Measurements from ENCODE around the gene ODAD3. TPM values are rescaled to one million over a fixed set of nuclear protein-coding genes. Genes with fewer than 3 reads are reported as not detected.

Gene ODAD3
- total RNA-seq (0.27 and 0.62 TPM in 2 replicates), polyA plus RNA-seq (0.18 and 0.69 TPM in 2 replicates), polyA minus RNA-seq (0.17 and 0.29 TPM in 2 replicates)
- 0.54 TPM for total RNA-seq (2013)

- peak within 1 kb of the TSS; percentile 76 to 95 (median 80) for H3K4me3 ChIP-seq (ENCODE audit: control extremely low read depth in 1 of 5, extremely low read depth in 1 of 5, insufficient read depth in 1 of 5, low read depth in 2 of 5, low read length in 4 of 5)
- H3K9ac ChIP-seq (ENCODE audit: low read length), result peak within 1 kb of the TSS; percentile 95
- H3K4me1 ChIP-seq (ENCODE audit: control insufficient read depth in 2 of 2, insufficient read depth in 2 of 2, low read length in 2 of 2), result peaks cover 27 to 40% of the 10 kb centered on the region in 2 donors
- 1% methylated on average over 50 of the region's 53 CpGs for WGBS (ENCODE audit: insufficient coverage)
- intact Hi-C loops (cut with micrococcal nuclease), result loop anchor here (1.0 to 5.0 kb wide), 7 partner anchors 13 to 147 kb away; partner anchors contain the start of genes CCDC159, SWSAP1, TMEM205 and ZNF653
- peak within 1 kb of the TSS; percentile 97 for H3K4me2 ChIP-seq (replicated peaks; ENCODE audit: low read depth, low read length, poor library complexity, severe bottlenecking)
- peaks cover 0 to 23% of the 10 kb centered on the region in 2 experiments for H3K36me3 ChIP-seq (replicated peaks in 1 of 2; ENCODE audit: control extremely low read depth in 1 of 2, control insufficient read depth in 1 of 2, extremely low read depth in 1 of 2, insufficient read depth in 2 of 2, low read length in 1 of 2)
- Mint-ChIP-seq H3K27me3 (no peaks in the 10 kb centered on the region), H3K9me3 (ENCODE audit: insufficient read depth) (no peaks in the 10 kb centered on the region), H3K4me3 (peak within 1 kb of the TSS; percentile 96), H3K4me1 (peaks cover 29% of the 10 kb centered on the region), H3K27ac (peak within 1 kb of the TSS; percentile 88)
- H3K27ac ChIP-seq (ENCODE audit: low read length in 2 of 2), result peak within 1 kb of the TSS; percentile 70 to 92
- TF ChIP-seq EZH2 (IDR thresholded peaks at IDR 0.05; ENCODE audit: borderline replicate concordance, insufficient read depth, low read depth, low read length, poor library complexity, severe bottlenecking), result no peak
- TF ChIP-seq CTCF (IDR thresholded peaks at IDR 0.05), result peak; percentile 94
- DNase-seq (peak; percentile 99), ATAC-seq (ENCODE audit: low read depth) (peak; percentile 88)
- peaks cover 28% of the 10 kb centered on the region for H3K79me2 ChIP-seq (ENCODE audit: control insufficient read depth, insufficient read depth, low read length)
- peak within 1 kb of the TSS; percentile 99 for H2AFZ ChIP-seq (ENCODE audit: insufficient read depth, low read depth, low read length, poor library complexity, severe bottlenecking)
- peaks cover 0 to 2% (median 0%) of the 10 kb centered on the region in 3 donors for H3K9me3 ChIP-seq (ENCODE audit: control extremely low read depth in 1 of 3, control insufficient read depth in 2 of 3, insufficient read depth in 1 of 3, low read length in 2 of 3)
- ChIA-PET CTCF (interaction anchor here (0.6 to 1.4 kb wide), 13 partner anchors 8 to 141 kb away, joined by 3 to 17 read pairs (median 4); partner anchors contain the start of genes RGL3 and SWSAP1), POLR2A (interaction anchor here (0.5 to 1.4 kb wide), 8 partner anchors 13 to 569 kb away, joined by 3 to 15 read pairs (median 5); partner anchors contain the start of gene SWSAP1)
- no peaks in the 10 kb centered on the region for H4K20me1 ChIP-seq (ENCODE audit: control insufficient read depth, insufficient read depth, low read length, poor library complexity, severe bottlenecking)
- no peaks in the 10 kb centered on the region for H3K27me3 ChIP-seq (replicated peaks in 1 of 4; ENCODE audit: control extremely low read depth in 1 of 4, control insufficient read depth in 3 of 4, insufficient read depth in 4 of 4, low read length in 3 of 4)
Observed at GRCh38 chr19:11435057-11435832, at the start of gene ODAD3, which contains the start of gene PRKCSH. Gene ODAD3, minus strand, starts transcription at chr19:11435121. Its CDS starts 105 bp downstream, at chr19:11435016. Gene PRKCSH, plus strand, starts transcription at chr19:11435635. Its CDS starts 483 bp downstream, at chr19:11436118.
